Head of caudate nucleus (tissue), 42 donors: Measurements from ENCODE around the gene SMAD5.
A peak's percentile ranks its signal among the peaks of the same experiment; 100 is the strongest.

Source experiments
- DNase-seq, 42 donors: peaks; one replicate each; pipeline versions ENCODE4 v3.0.0 to v3.0.0-alpha.2; 2020 to 2021; ENCODE audit warnings: mixed read lengths in 7 of 42
- intact Hi-C: fragments of 100-400 bp; cut with DNase I; formaldehyde crosslinking; loops from one replicate; pipeline ENCODE4 v1.15.0; 2022

SMAD5 gene

GRCh38 chr5:136207631-136208030 is 75.0 kb downstream of the SMAD5 start:
- DNase-seq = no peak
- intact Hi-C loops = loop anchor here (10.0 kb wide), 1 partner anchor 263 kb away; no protein-coding TSS in a partner anchor

- intact Hi-C loops = loop anchor here (10.0 kb wide), 1 partner anchor 264 kb away; no protein-coding TSS in a partner anchor
- no peak for DNase-seq
Observed at GRCh38 chr5:136208916-136209315, 76.3 kb downstream of the SMAD5 start.

GRCh38 chr5:136209346-136209910 is 76.8 kb downstream of the SMAD5 start:
- DNase-seq = no peak
- intact Hi-C loops = loop anchor here (10.0 kb wide), 1 partner anchor 265 kb away; no protein-coding TSS in a partner anchor

GRCh38 chr5:136210259-136210658 is 77.6 kb downstream of the SMAD5 start:
- DNase-seq = no peak
- intact Hi-C loops = loop anchor here (5.0 kb wide), 1 partner anchor 323 kb away; no protein-coding TSS in a partner anchor

- intact Hi-C loops = loop anchor here (5.0 kb wide), 1 partner anchor 324 kb away; no protein-coding TSS in a partner anchor
- DNase-seq = no peak
Observed at GRCh38 chr5:136211282-136212040, 78.8 kb downstream of the SMAD5 start.

GRCh38 chr5:136212252-136212721 is 79.6 kb downstream of the SMAD5 start:
- intact Hi-C loops = loop anchor here (5.0 kb wide), 1 partner anchor 325 kb away; no protein-coding TSS in a partner anchor
- peak in 41 of 42 donors; percentile 21 to 87 (median 63) for DNase-seq

- intact Hi-C loops = loop anchor here (5.0 kb wide), 1 partner anchor 327 kb away; no protein-coding TSS in a partner anchor
- no peak for DNase-seq
Observed at GRCh38 chr5:136213919-136214493, 81.4 kb downstream of the SMAD5 start.

- intact Hi-C loops = no loop called here
- DNase-seq = no peak
Observed at GRCh38 chr5:136215812-136216211, 83.2 kb downstream of the SMAD5 start.

GRCh38 chr5:136216230-136216629 is 83.6 kb downstream of the SMAD5 start:
- intact Hi-C loops = no loop called here
- no peak for DNase-seq

- DNase-seq = no peak
- intact Hi-C loops = no loop called here
Observed at GRCh38 chr5:136221340-136221739, 88.7 kb downstream of the SMAD5 start.

- no peak for DNase-seq
- intact Hi-C loops = no loop called here
Observed at GRCh38 chr5:136222580-136223235, 90.1 kb downstream of the SMAD5 start.

- no peak for DNase-seq
- intact Hi-C loops = no loop called here
Observed at GRCh38 chr5:136225796-136226195, 93.2 kb downstream of the SMAD5 start.

GRCh38 chr5:136226401-136226800 is 93.8 kb downstream of the SMAD5 start:
- DNase-seq = no peak
- intact Hi-C loops = no loop called here

- DNase-seq = peak in 26 of 42 donors; percentile 14 to 64 (median 28)
- intact Hi-C loops = no loop called here
Observed at GRCh38 chr5:136228136-136228757, 95.6 kb downstream of the SMAD5 start.

GRCh38 chr5:136230176-136230575 is 97.5 kb downstream of the SMAD5 start:
- no peak for DNase-seq
- intact Hi-C loops = no loop called here

- DNase-seq = no peak
- intact Hi-C loops = no loop called here
Observed at GRCh38 chr5:136232316-136232715, 99.7 kb downstream of the SMAD5 start.
